ENCODE measurements around the gene SNX18. TPM values are rescaled to one million over a fixed set of nuclear protein-coding genes. Genes with fewer than 3 reads are reported as not detected.

The SNX18 gene
- total and polyA plus RNA-seq, 2 donors (not counting 1 experiment from before 2014, with no cell fraction given), result 10.6 to 31.6 TPM

GRCh38 chr5:54515634-54516033 is 1.9 kb upstream of the SNX18 start:
- TF ChIP-seq CTCF (IDR thresholded peaks at IDR 0.05), result no peak
- TF ChIP-seq EZH2 (IDR thresholded peaks at IDR 0.05; ENCODE audit: borderline replicate concordance, insufficient read depth, low read depth, low read length, poor library complexity, severe bottlenecking), result no peak
- H3K4me2 ChIP-seq (replicated peaks; ENCODE audit: low read depth, low read length, poor library complexity, severe bottlenecking), result no peak overlapping the region
- no peaks in the 10 kb centered on the region for H3K9me3 ChIP-seq (ENCODE audit: control extremely low read depth in 1 of 3, control insufficient read depth in 2 of 3, insufficient read depth in 1 of 3, low read length in 2 of 3)
- no peak overlapping the region for H3K4me3 ChIP-seq (ENCODE audit: control extremely low read depth in 1 of 5, extremely low read depth in 1 of 5, insufficient read depth in 1 of 5, low read depth in 2 of 5, low read length in 4 of 5)
- no peaks in the 10 kb centered on the region for H3K27me3 ChIP-seq (replicated peaks in 1 of 4; ENCODE audit: control extremely low read depth in 1 of 4, control insufficient read depth in 3 of 4, insufficient read depth in 4 of 4, low read length in 3 of 4)
- Mint-ChIP-seq H3K27ac (no peak overlapping the region), H3K4me3 (no peak overlapping the region), H3K27me3 (no peaks in the 10 kb centered on the region), H3K4me1 (peaks cover 29% of the 10 kb centered on the region), H3K9me3 (ENCODE audit: insufficient read depth) (no peaks in the 10 kb centered on the region)
- peaks cover 30% of the 10 kb centered on the region for H3K79me2 ChIP-seq (ENCODE audit: control insufficient read depth, insufficient read depth, low read length)
- ChIA-PET POLR2A (no interaction called here), CTCF (interaction anchor here (0.9 to 6.8 kb wide), 11 partner anchors 26 to 357 kb away, joined by 3 to 258 read pairs (median 16); no protein-coding TSS in a partner anchor)
- no peak for DNase-seq
- no peak overlapping the region for H3K9ac ChIP-seq (ENCODE audit: low read length)
- H2AFZ ChIP-seq (ENCODE audit: insufficient read depth, low read depth, low read length, poor library complexity, severe bottlenecking), result no peak overlapping the region
- no peak for ATAC-seq (ENCODE audit: low read depth)
- WGBS (ENCODE audit: insufficient coverage), result 95% methylated on average over 3 of the region's 3 CpGs
- no peak overlapping the region for H3K27ac ChIP-seq (ENCODE audit: low read length in 2 of 2)
- intact Hi-C loops (cut with micrococcal nuclease), result loop anchor here (5.0 kb wide), 1 partner anchor 157 kb away; no protein-coding TSS in a partner anchor
- no peaks in the 10 kb centered on the region for H3K36me3 ChIP-seq (replicated peaks in 1 of 2; ENCODE audit: control extremely low read depth in 1 of 2, control insufficient read depth in 1 of 2, extremely low read depth in 1 of 2, insufficient read depth in 2 of 2, low read length in 1 of 2)
- peaks cover 13 to 30% of the 10 kb centered on the region in 2 donors for H3K4me1 ChIP-seq (ENCODE audit: control insufficient read depth in 2 of 2, insufficient read depth in 2 of 2, low read length in 2 of 2)
- H4K20me1 ChIP-seq (ENCODE audit: control insufficient read depth, insufficient read depth, low read length, poor library complexity, severe bottlenecking), result peaks cover 29% of the 10 kb centered on the region

GRCh38 chr5:54516051-54516655 is 1.4 kb upstream of the SNX18 start:
- no peak for DNase-seq
- Histone ChIP-seq H4K20me1 (ENCODE audit: control insufficient read depth, insufficient read depth, low read length, poor library complexity, severe bottlenecking) (peaks cover 34% of the 10 kb centered on the region), H3K4me1 (ENCODE audit: control insufficient read depth in 2 of 2, insufficient read depth in 2 of 2, low read length in 2 of 2) (peaks cover 17 to 34% of the 10 kb centered on the region in 2 donors), H3K4me3 (ENCODE audit: control extremely low read depth in 1 of 5, extremely low read depth in 1 of 5, insufficient read depth in 1 of 5, low read depth in 2 of 5, low read length in 4 of 5) (no peak overlapping the region), H3K27me3 (replicated peaks in 1 of 4; ENCODE audit: control extremely low read depth in 1 of 4, control insufficient read depth in 3 of 4, insufficient read depth in 4 of 4, low read length in 3 of 4) (no peaks in the 10 kb centered on the region), H3K9ac (ENCODE audit: low read length) (no peak overlapping the region), H3K4me2 (replicated peaks; ENCODE audit: low read depth, low read length, poor library complexity, severe bottlenecking) (no peak overlapping the region), H3K36me3 (replicated peaks in 1 of 2; ENCODE audit: control extremely low read depth in 1 of 2, control insufficient read depth in 1 of 2, extremely low read depth in 1 of 2, insufficient read depth in 2 of 2, low read length in 1 of 2) (no peaks in the 10 kb centered on the region), H2AFZ (ENCODE audit: insufficient read depth, low read depth, low read length, poor library complexity, severe bottlenecking) (no peak overlapping the region), H3K9me3 (ENCODE audit: control extremely low read depth in 1 of 3, control insufficient read depth in 2 of 3, insufficient read depth in 1 of 3, low read length in 2 of 3) (no peaks in the 10 kb centered on the region), H3K79me2 (ENCODE audit: control insufficient read depth, insufficient read depth, low read length) (peaks cover 36% of the 10 kb centered on the region), H3K27ac (ENCODE audit: low read length in 2 of 2) (no peak overlapping the region)
- Mint-ChIP-seq H3K4me1 (peaks cover 34% of the 10 kb centered on the region), H3K4me3 (no peak overlapping the region), H3K27ac (no peak overlapping the region), H3K9me3 (ENCODE audit: insufficient read depth) (no peaks in the 10 kb centered on the region), H3K27me3 (no peaks in the 10 kb centered on the region)
- CTCF ChIA-PET, result interaction anchor here (0.6 to 6.8 kb wide), 28 partner anchors 11 to 629 kb away, joined by 3 to 258 read pairs (median 5); no protein-coding TSS in a partner anchor
- WGBS (ENCODE audit: insufficient coverage), result 100% methylated on average over 1 of the region's 4 CpGs
- POLR2A ChIA-PET, result interaction anchor here (1.2 kb wide), 1 partner anchor 351 kb away, joined by 3 read pairs; no protein-coding TSS in a partner anchor
- no peak for TF ChIP-seq EZH2 (IDR thresholded peaks at IDR 0.05; ENCODE audit: borderline replicate concordance, insufficient read depth, low read depth, low read length, poor library complexity, severe bottlenecking)
- no peak for TF ChIP-seq CTCF (IDR thresholded peaks at IDR 0.05)
- ATAC-seq (ENCODE audit: low read depth), result no peak
- intact Hi-C loops (cut with micrococcal nuclease), result loop anchor here (5.0 kb wide), 1 partner anchor 156 kb away; no protein-coding TSS in a partner anchor
